OCI-LY1 (cell line): ENCODE measurements around the gene EPB41L4A.

ENCODE experiments used
- CTCF ChIP-seq: fragments of 200-600 bp; sonication (generic), shearing (Covaris generic); IDR thresholded peaks from 2 replicates; pipeline ENCODE4 v1.5.1; 2017; ENCODE audit warnings: mild to moderate bottlenecking, antibody characterized with exemption, low read length, moderate library complexity, mixed read lengths
- EZH2 ChIP-seq: fragments of 200-600 bp; sonication (generic), shearing (Covaris generic); IDR thresholded peaks from 2 replicates; pipeline ENCODE4 v1.8.0; 2017; ENCODE audit warnings: borderline replicate concordance, mixed run types, mild to moderate bottlenecking, antibody characterized with exemption, low read length, moderate library complexity, mixed read lengths

GRCh38 chr5:112125903-112126302, 293.2 kb downstream of the EPB41L4A start:
- no peak for TF ChIP-seq CTCF
- no peak for TF ChIP-seq EZH2
